Fibroblast of lung (primary cell): Measurements from ENCODE around the gene SPIB. TPM values are rescaled to one million over a fixed set of nuclear protein-coding genes. Genes with fewer than 3 reads are reported as not detected.

Experiments
- DNase-seq, 2 donors: peaks; one replicate each; pipeline versions ENCODE4 v3.0.0 to v3.0.0-alpha.2; 2010; ENCODE audit warnings: low read depth in 2 of 2
- H2AFZ ChIP-seq: 2 replicates; pipeline ENCODE4 v1.5.1; 2012; ENCODE audit warnings: low read length, control low read depth, inconsistent platforms
- H3K27ac ChIP-seq: 2 replicates; pipeline ENCODE4 v1.5.1; 2011; ENCODE audit warnings: low read length, control low read depth; ENCODE audit not compliant: insufficient read depth
- H3K27me3 ChIP-seq: 2 replicates; pipeline ENCODE4 v1.5.1; 2011; ENCODE audit warnings: mild to moderate bottlenecking, low read length; ENCODE audit not compliant: control insufficient read depth, insufficient read depth
- H3K36me3 ChIP-seq: 2 replicates; pipeline ENCODE4 v1.5.1; 2011; ENCODE audit warnings: low read length; ENCODE audit not compliant: control insufficient read depth, insufficient read depth
- H3K4me1 ChIP-seq: 2 replicates; pipeline ENCODE4 v1.5.1; 2011; ENCODE audit warnings: low read length; ENCODE audit not compliant: control insufficient read depth, insufficient read depth; ENCODE audit errors: extremely low read depth
- H3K4me2 ChIP-seq: 2 replicates; pipeline ENCODE4 v1.5.1; 2011; ENCODE audit warnings: low read length, control low read depth; ENCODE audit not compliant: insufficient read depth; ENCODE audit errors: extremely low read depth
- H3K4me3 ChIP-seq, 4 experiments: fragments of 200-600 bp in 1 of 4; sonication (generic) in 1 of 4; replicated peaks in 1 of 4; 2 replicates each; pipeline ENCODE4 v1.5.1; 2011 to 2016; ENCODE audit warnings: low read length in 4 of 4, low read depth in 3 of 4, mild to moderate bottlenecking in 3 of 4, control low read depth in 2 of 4, inconsistent platforms in 1 of 4, mixed read lengths in 1 of 4; ENCODE audit not compliant: insufficient read depth in 1 of 4; ENCODE audit errors: control extremely low read depth in 1 of 4
- H3K79me2 ChIP-seq: 2 replicates; pipeline ENCODE4 v1.5.1; 2012; ENCODE audit warnings: mild to moderate bottlenecking, low read length, inconsistent platforms; ENCODE audit not compliant: control insufficient read depth, insufficient read depth
- H3K9ac ChIP-seq: 2 replicates; pipeline ENCODE4 v1.5.1; 2011; ENCODE audit warnings: mild to moderate bottlenecking, low read length, control low read depth; ENCODE audit not compliant: insufficient read depth
- H3K9me3 ChIP-seq: 2 replicates; pipeline ENCODE4 v1.5.1; 2012; ENCODE audit warnings: low read depth, low read length; ENCODE audit not compliant: control insufficient read depth, insufficient read depth
- H4K20me1 ChIP-seq: 2 replicates; pipeline ENCODE4 v1.5.1; 2011; ENCODE audit warnings: low read length; ENCODE audit not compliant: control insufficient read depth, insufficient read depth; ENCODE audit errors: extremely low read depth
- CTCF ChIP-seq, 2 donors: IDR thresholded peaks in 1 of 2; conservative IDR thresholded peaks in 1 of 2; 1 replicate in 1 of 2; 2 replicates in 1 of 2; pipeline ENCODE4 v1.5.1; 2011 to 2012; ENCODE audit warnings: low read length in 2 of 2, control low read depth in 1 of 2, inconsistent platforms in 1 of 2, low read depth in 1 of 2, mild to moderate bottlenecking in 1 of 2
- EZH2 ChIP-seq: IDR thresholded peaks from 2 replicates; pipeline ENCODE4 v1.5.1; 2012; ENCODE audit warnings: low read length, control low read depth, mild to moderate bottlenecking; ENCODE audit errors: missing control alignments
- polyA plus RNA-seq, 2 donors: library from polyadenylated mRNA; depleted of rRNA in 1 of 2; stranded (reverse) in 1 of 2; unstranded in 1 of 2; fragments of >200 nt; gene quantifications; 2 replicates each; pipeline ENCODE4 v1.2.1, GENCODE V29; 2011 to 2012; ENCODE audit warnings: missing spikeins in 1 of 2
- total RNA-seq: library from RNA; depleted of rRNA; stranded (reverse); fragments of >200 nt; gene quantifications from 2 replicates; pipeline ENCODE4 v1.2.1, GENCODE V29; 2014

Gene SPIB
- total and polyA plus RNA-seq, 2 donors (not counting 1 experiment from before 2014, with no cell fraction given), result not detected

DNA sequence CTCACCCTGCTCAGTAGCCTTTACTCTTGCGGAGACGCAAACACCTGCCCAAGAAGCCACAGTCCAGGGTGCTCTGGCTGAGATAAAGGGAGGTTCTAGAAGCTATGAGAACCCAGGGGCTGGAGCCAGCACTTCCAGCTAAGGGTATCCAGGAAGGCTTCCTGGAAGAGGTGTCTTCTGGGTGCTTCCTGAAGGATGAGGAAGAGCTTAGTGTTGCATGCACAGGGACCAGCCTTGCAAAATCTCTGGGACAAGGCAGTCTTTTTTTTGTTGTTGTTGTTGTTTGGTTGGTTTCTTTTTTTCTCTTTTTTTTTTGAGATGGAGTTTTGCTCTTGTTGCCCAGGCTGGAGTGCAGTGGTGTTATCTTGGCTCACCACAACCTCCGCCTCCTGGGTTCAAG lies 34.5 kb downstream of the SPIB start:
- TF ChIP-seq CTCF (conservative IDR thresholded peaks at IDR 0.05 in 1 of 2, IDR thresholded peaks at IDR 0.05 in 1 of 2; ENCODE audit: low read depth in 1 of 2, low read length in 2 of 2) (no peak), EZH2 (no peak)
- H3K4me2 ChIP-seq, result no peak overlapping the region
- peaks cover 4% of the 10 kb centered on the region for H3K27me3 ChIP-seq
- no peak overlapping the region for H3K9ac ChIP-seq
- no peak overlapping the region for H2AFZ ChIP-seq
- no peaks in the 10 kb centered on the region for H3K9me3 ChIP-seq
- no peaks in the 10 kb centered on the region for H3K79me2 ChIP-seq
- no peak overlapping the region for H3K27ac ChIP-seq
- no peak overlapping the region for H3K4me3 ChIP-seq
- DNase-seq, result no peak
- no peaks in the 10 kb centered on the region for H4K20me1 ChIP-seq
- no peaks in the 10 kb centered on the region for H3K4me1 ChIP-seq
- H3K36me3 ChIP-seq, result no peaks in the 10 kb centered on the region

GRCh38 chr19:50455992-50456391 lies 37.3 kb downstream of the SPIB start:
- Histone ChIP-seq H3K27ac (no peak overlapping the region), H3K36me3 (no peaks in the 10 kb centered on the region), H3K79me2 (no peaks in the 10 kb centered on the region), H3K9me3 (no peaks in the 10 kb centered on the region), H2AFZ (no peak overlapping the region), H3K4me2 (no peak overlapping the region), H3K4me1 (peaks cover 2% of the 10 kb centered on the region), H3K9ac (no peak overlapping the region), H4K20me1 (no peaks in the 10 kb centered on the region), H3K27me3 (peaks cover 9% of the 10 kb centered on the region), H3K4me3 (no peak overlapping the region)
- no peak for DNase-seq
- TF ChIP-seq CTCF (conservative IDR thresholded peaks at IDR 0.05 in 1 of 2, IDR thresholded peaks at IDR 0.05 in 1 of 2; ENCODE audit: low read depth in 1 of 2, low read length in 2 of 2) (no peak), EZH2 (no peak)

- Histone ChIP-seq H3K4me2 (no peak overlapping the region), H3K4me1 (peaks cover 2% of the 10 kb centered on the region), H2AFZ (no peak overlapping the region), H3K36me3 (no peaks in the 10 kb centered on the region), H3K4me3 (no peak overlapping the region), H4K20me1 (no peaks in the 10 kb centered on the region), H3K27ac (no peak overlapping the region), H3K9me3 (no peaks in the 10 kb centered on the region), H3K9ac (no peak overlapping the region), H3K27me3 (peaks cover 9% of the 10 kb centered on the region), H3K79me2 (no peaks in the 10 kb centered on the region)
- TF ChIP-seq EZH2 (no peak), CTCF (conservative IDR thresholded peaks at IDR 0.05 in 1 of 2, IDR thresholded peaks at IDR 0.05 in 1 of 2; ENCODE audit: low read depth in 1 of 2, low read length in 2 of 2) (no peak)
- DNase-seq, result no peak
Observed at GRCh38 chr19:50457300-50457699, 38.6 kb downstream of the SPIB start.
